Activated T-helper 1 cell treated with anti-CD3 and anti-CD28 coated beads, Interleukin-2, amount 50 U/mL, for 16 hours (primary cell): ENCODE results near the gene FAM170B.

Experiments
- DNase-seq, 2 donors: peaks; one replicate each; pipeline ENCODE4 v3.0.0-alpha.2; 2020; ENCODE audit warnings: low read depth in 1 of 2, low spot score in 1 of 2

Gene FAM170B

GRCh38 chr10:49152663-49153062 lies 18.8 kb upstream of the FAM170B start:
- DNase-seq, result no peak

- DNase-seq, result no peak
Observed at GRCh38 chr10:49152037-49152436, 18.2 kb upstream of the FAM170B start.

DNA sequence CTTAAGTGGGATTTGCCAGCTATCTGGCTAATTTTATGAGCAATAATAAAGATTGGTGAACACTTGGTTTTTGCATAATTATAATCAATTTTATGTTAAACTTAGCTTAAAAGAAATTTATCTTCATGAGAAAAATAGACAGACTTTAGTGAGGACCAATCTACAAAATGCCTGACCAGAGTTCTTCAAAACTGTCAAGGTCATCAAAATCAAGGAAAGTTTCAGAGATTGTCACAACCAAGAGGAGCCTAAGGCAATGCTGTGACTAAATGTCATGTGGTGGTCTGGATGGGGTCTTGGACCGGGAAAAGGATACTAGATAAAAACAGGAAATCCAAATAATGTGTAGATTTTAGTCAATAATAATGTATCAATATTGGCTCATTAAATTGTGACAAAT lies 17.7 kb upstream of the FAM170B start:
- DNase-seq, result no peak

- no peak for DNase-seq
Observed at GRCh38 chr10:49151025-49151445, 17.2 kb upstream of the FAM170B start.

- DNase-seq, result no peak
Observed at GRCh38 chr10:49150426-49150825, 16.6 kb upstream of the FAM170B start.

DNA sequence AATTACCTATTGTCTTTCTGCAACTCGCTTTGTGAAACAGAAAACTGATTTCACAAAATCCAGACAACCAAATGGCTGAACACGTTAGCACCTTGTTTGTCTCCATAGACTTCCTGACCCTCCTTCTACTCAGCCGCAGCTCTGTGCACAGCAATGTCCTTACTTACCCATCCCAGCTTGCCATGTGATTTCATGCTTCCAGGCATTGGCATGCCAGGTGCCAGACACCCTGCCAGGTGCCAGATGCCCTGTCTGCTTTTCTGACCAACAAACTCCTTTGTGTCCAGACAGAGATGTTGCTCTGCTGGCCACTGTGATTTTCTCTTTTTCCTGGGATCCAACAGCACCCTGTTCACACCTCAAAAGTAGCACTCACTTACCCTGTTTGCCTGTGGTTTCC lies 16.1 kb upstream of the FAM170B start:
- no peak for DNase-seq

DNA sequence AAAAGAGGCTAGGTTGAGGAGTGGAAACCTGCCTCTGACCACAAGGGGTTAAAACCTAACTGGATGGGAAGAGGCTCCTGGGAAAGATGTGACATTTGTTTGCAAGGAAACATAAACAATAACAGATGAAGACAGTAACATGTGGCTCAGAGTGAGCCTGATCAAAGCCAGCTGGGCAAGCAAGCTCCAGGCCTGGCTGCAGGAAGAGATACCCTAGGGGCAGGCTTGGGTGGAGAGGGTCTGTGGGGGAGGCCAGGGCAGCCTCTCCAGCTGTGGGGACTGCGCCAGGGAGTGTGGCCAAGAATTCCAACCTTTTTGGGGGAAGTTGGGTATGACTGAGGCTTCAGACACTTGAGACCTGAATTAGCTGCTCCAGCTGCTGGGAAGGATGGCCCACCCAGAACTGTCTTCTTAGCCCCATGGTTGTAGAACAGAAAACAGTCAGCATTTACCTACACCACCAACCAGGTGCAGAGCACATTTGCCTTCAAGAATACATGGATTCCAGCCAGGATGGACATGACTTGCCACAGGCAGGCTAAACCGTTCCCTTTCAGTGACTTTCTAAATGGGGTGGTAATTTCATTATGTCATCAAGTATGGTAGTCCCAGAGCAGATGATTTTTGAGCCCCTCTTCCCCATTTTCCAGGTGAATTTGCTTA lies 10.4 kb upstream of the FAM170B start:
- no peak for DNase-seq

- DNase-seq, result no peak
Observed at GRCh38 chr10:49143249-49143648, 9.4 kb upstream of the FAM170B start.

GRCh38 chr10:49141541-49142332 lies 7.9 kb upstream of the FAM170B start:
- DNase-seq, result no peak

GRCh38 chr10:49140304-49141177 lies 6.7 kb upstream of the FAM170B start:
- no peak for DNase-seq

DNA sequence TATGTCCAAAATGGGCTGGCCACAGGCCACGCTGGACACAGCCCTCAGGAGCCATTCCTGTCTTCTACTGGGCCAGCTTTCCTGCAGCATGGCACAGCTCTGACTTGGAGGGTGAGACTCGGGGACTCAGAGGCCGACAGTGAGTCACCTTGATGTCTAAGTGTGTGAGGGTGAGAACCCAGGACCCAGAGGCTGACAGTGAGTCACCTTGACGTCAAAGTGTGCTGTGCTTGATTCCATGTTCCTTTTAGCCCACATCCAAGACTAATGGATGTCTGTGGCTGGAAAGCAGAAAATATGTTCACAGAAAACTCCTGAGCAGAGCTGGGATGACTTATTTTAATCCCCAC lies 6.0 kb upstream of the FAM170B start:
- DNase-seq, result no peak

- DNase-seq, result no peak
Observed at GRCh38 chr10:49139028-49139845, 5.4 kb upstream of the FAM170B start.

- no peak for DNase-seq
Observed at GRCh38 chr10:49138361-49138891, 4.6 kb upstream of the FAM170B start.

DNA sequence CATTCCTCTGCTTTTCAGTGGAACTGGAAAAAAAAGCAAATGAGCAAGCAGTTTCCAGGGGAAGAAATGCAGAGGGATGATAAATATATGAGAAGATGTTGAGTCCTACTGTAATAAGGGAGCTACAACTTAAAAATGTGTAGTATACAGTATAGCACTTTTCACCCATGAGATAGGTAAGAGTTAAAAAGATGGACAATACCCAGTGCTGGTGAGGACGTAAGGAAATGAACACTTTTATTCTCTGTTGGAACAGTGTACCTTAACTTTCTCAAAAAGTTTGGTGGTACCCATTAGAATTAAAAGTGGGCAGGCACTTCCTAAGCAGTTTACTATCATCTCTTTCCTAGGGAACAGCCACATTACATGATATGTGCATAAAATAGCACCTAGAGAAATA lies 2.7 kb upstream of the FAM170B start:
- DNase-seq, result no peak

DNA sequence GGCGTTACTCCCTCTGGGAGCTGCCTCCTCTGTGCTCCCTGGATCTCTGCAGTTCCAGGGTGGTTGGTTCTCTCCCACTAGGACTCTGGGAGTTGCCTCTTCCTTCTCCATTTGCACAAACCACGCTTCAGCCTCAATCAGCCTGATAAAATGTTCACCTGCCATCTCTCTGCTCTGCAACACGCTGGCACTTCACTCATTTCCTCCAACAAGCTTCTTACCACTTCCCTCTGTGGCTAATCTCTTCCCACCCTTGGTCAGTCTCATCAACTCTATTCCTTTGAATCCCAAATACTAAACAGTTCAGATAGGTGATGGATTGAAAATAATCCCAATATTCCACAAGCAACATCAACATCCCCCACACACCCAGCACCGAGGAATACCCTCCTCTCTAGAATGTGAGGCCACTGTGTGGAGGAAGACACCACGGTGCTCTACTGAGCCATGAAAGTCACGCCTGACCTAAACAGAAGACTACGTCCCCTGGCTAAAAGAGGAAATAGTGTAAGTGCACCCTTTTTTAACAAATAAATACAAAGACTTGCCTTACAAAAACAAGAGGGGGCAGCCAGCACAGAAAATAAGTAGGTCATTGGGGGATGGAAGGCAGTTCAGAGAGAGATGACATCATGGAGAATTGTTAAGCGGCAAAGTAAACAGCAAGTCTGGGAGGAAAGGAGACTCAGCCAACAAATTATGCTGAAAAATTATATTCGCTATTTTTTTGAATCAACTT lies 1.9 kb upstream of the FAM170B start:
- DNase-seq, result no peak

GRCh38 chr10:49134327-49134726 lies 506 bp upstream of the FAM170B start:
- no peak for DNase-seq

- no peak for DNase-seq
Observed at GRCh38 chr10:49132362-49132737, 1.5 kb downstream of the FAM170B start.

DNA sequence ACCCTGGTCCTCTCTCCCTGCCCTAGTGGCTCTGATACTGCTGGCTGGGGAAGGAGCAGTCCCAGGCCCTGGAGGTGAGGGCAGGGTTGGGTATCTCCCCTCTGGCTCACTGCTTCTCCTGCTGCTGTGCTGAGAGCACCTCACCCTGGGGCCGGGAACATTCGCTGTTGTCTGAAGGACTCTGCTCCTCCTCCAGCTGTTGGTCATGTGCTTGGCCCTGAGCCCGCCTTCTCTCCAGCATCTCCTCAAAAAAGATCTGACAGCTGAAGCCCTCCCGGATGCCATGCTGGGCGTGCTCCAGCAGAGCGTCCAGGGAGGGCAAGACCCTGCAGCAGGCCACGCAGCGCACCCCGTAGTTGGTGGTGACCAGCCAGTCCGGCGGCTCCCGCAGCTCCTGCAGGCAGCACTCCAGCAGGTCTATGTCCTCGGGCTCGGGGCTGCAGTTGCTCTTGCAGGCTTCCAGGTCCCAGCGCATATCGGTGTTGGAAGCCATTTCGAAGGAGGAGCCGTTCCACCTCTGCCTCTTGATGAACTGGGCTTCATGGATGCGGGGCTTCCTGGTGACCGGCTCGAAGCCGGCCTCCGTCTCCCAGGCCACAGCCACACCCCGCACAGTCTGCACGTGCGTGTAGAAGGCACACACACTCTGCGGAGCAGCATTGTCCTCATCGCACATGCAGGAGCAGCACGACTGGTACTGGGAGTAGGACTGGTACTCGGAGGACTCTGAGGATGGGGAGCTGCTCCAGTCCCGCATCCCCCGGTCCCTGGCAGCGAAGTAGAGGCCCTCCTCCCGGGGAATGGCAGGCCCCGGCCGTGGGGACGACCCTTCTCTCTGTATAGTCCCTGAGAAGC lies 2.1 kb downstream of the FAM170B start:
- no peak for DNase-seq

DNA sequence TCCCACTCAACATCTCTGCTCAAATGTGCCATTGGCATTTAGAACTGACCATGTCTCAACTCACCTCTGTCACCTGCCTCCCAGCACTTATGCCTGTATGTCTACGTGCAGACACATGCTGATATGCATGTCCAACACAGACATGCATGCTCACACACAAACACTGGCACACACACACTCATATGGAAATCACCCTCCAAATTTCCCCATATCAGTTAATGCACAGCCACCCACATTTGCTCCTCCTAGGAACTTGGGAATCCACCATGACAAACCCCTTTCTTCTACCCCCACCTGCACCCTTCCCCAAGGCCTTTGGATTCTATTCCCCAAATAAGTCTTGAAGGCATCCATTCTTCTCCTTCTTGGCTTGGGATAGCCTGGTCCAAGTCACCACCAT lies 4.4 kb downstream of the FAM170B start:
- no peak for DNase-seq
